Neuronal stem cell (in vitro differentiated cells): ENCODE results near the gene MATN1.

Source experiments
- DNase-seq: peaks from one replicate; pipeline ENCODE4 v3.0.0-alpha.2; 2013; ENCODE audit warnings: low spot score
- H2AFZ ChIP-seq: one replicate; pipeline ENCODE4 v1.6.1; 2013; ENCODE audit warnings: mild to moderate bottlenecking, low read length, inconsistent platforms
- H2AK5ac ChIP-seq: 2 replicates; pipeline ENCODE4 v1.6.1; 2013; ENCODE audit warnings: low read depth, mild to moderate bottlenecking, inconsistent platforms, low read length, moderate library complexity, mixed read lengths
- H2BK120ac ChIP-seq: 2 replicates; pipeline ENCODE4 v1.6.1; 2013; ENCODE audit warnings: low read depth, mild to moderate bottlenecking, inconsistent platforms, low read length, moderate library complexity, mixed read lengths
- H2BK12ac ChIP-seq: one replicate; pipeline ENCODE4 v1.6.1; 2013; ENCODE audit warnings: low read length, inconsistent platforms
- H2BK15ac ChIP-seq: 2 replicates; pipeline ENCODE4 v1.6.1; 2013; ENCODE audit warnings: mild to moderate bottlenecking, low read length, inconsistent platforms, mixed read lengths
- H2BK5ac ChIP-seq: one replicate; pipeline ENCODE4 v1.6.1; 2013; ENCODE audit warnings: inconsistent platforms, mild to moderate bottlenecking, low read length, moderate library complexity
- H3K14ac ChIP-seq: one replicate; pipeline ENCODE4 v1.6.1; 2013; ENCODE audit warnings: low read length, inconsistent platforms
- H3K18ac ChIP-seq: 2 replicates; pipeline ENCODE4 v1.6.1; 2013; ENCODE audit warnings: low read length, inconsistent platforms
- H3K23ac ChIP-seq: 2 replicates; pipeline ENCODE4 v1.6.1; 2013; ENCODE audit warnings: low read depth, mild to moderate bottlenecking, mixed read lengths, low read length, inconsistent platforms; ENCODE audit not compliant: poor library complexity
- H3K27ac ChIP-seq: replicated peaks from 3 replicates; pipeline ENCODE4 v1.5.1; 2013; ENCODE audit warnings: low read length, inconsistent platforms
- H3K27me3 ChIP-seq, 3 experiments: 2 replicates each; pipeline ENCODE4 v1.6.1; 2013; ENCODE audit warnings: low read length in 3 of 3, mild to moderate bottlenecking in 2 of 3, inconsistent platforms in 1 of 3, low read depth in 1 of 3, mixed read lengths in 1 of 3, moderate library complexity in 1 of 3; ENCODE audit not compliant: control insufficient read depth in 3 of 3, insufficient read depth in 3 of 3
- H3K36me3 ChIP-seq, 2 donors: replicated peaks in 1 of 2; 2 replicates each; pipeline ENCODE4 v1.6.1; 2013; ENCODE audit warnings: low read length in 2 of 2; ENCODE audit not compliant: control insufficient read depth in 2 of 2, insufficient read depth in 2 of 2
- H3K4ac ChIP-seq: 2 replicates; pipeline ENCODE4 v1.6.1; 2013; ENCODE audit warnings: inconsistent platforms, mild to moderate bottlenecking, low read length, moderate library complexity
- H3K4me1 ChIP-seq, 2 donors: 1 replicate in 1 of 2; 2 replicates in 1 of 2; pipeline ENCODE4 v1.6.1; 2013; ENCODE audit warnings: low read length in 2 of 2, low read depth in 1 of 2; ENCODE audit not compliant: control insufficient read depth in 2 of 2, insufficient read depth in 1 of 2
- H3K4me2 ChIP-seq: one replicate; pipeline ENCODE4 v1.6.1; 2013; ENCODE audit warnings: mild to moderate bottlenecking, low read length, inconsistent platforms; ENCODE audit not compliant: insufficient read depth, poor library complexity, severe bottlenecking
- H3K4me3 ChIP-seq, 2 donors: 2 replicates each; pipeline ENCODE4 v1.5.1; 2013; ENCODE audit warnings: low read length in 2 of 2, mild to moderate bottlenecking in 2 of 2, inconsistent platforms in 1 of 2, moderate library complexity in 1 of 2
- H3K79me1 ChIP-seq: one replicate; pipeline ENCODE4 v1.6.1; 2013; ENCODE audit warnings: low read depth, mild to moderate bottlenecking, inconsistent platforms, low read length, moderate library complexity
- H3K9ac ChIP-seq: one replicate; pipeline ENCODE4 v1.6.1; 2013; ENCODE audit warnings: mild to moderate bottlenecking, low read depth, low read length, inconsistent platforms; ENCODE audit not compliant: poor library complexity
- H3K9me3 ChIP-seq, 2 donors: replicated peaks in 1 of 2; 2 replicates each; pipeline versions ENCODE3 to v1.6.1; 2013; ENCODE audit warnings: low read length in 2 of 2, mild to moderate bottlenecking in 2 of 2, inconsistent platforms in 1 of 2, low read depth in 1 of 2, mixed read lengths in 1 of 2, moderate library complexity in 1 of 2; ENCODE audit not compliant: control insufficient read depth in 2 of 2, insufficient read depth in 1 of 2
- H4K8ac ChIP-seq: one replicate; pipeline ENCODE4 v1.6.1; 2013; ENCODE audit warnings: low read depth, mild to moderate bottlenecking, inconsistent platforms, low read length, moderate library complexity
- H4K91ac ChIP-seq: one replicate; pipeline ENCODE4 v1.6.1; 2013; ENCODE audit warnings: low read length, low read depth, mild to moderate bottlenecking, inconsistent platforms; ENCODE audit not compliant: poor library complexity
- WGBS, 2 donors: extraction: QIAGEN DNeasy Blood & Tissue Kit; methylation state at CpG; one replicate each; pipeline ENCODE4 v1.1.7; 2013; ENCODE audit warnings: missing lambda C conversion rate in 2 of 2, mixed read lengths in 1 of 2; ENCODE audit not compliant: insufficient read length in 2 of 2, insufficient replicate concordance in 1 of 2; ENCODE audit errors: extremely low coverage in 2 of 2; 5-methylcytosine and 5-hydroxymethylcytosine counted together

Gene MATN1

DNA sequence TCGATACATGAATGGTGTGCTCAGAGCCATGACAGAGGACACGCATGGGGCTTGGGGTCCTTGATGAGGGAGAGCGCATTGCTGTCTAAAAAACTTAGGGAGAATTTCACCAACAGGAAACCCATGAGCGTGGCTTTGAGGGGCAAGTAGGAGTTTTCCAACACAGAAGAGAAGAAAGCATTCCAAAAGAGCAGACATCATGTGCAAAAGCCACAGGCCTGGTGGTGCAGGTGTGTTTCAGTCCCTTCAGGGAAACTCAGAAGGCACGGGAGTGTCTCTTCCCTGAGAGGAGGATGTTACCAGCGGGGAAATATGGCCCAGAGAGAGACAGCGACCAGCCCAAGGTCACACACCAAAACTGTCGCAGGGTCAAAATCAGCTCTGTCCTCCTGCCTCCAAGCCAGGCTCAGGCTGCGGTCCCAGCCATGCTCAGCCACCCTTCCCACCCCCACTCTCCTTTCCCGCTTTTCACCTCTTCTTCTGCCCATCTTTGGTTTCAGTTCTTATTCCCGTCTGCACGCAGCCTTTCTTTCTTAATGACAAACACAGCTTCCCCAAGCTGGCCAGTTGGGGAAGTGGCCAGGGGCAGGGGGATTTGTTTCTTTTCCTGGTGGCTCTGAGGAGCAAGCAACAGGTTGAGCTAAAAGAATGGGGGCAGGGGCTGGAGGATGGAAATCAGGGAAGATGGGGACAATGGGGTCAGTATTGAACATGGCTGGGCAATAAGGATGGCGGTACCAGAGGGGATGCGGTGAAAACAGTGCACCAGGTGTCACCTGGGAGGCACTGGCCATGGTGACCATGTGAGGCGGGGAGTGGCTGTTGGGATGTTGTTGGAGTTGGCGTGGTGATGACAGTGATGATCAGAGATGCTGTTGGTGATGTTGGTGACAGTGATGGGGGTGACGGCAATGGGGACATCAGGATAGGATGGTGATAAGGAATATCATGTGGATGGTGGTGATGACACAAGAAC is 23.9 kb upstream of the MATN1 start:
- H3K79me1 ChIP-seq = peaks cover 2% of the 10 kb centered on the region
- peak overlapping the region; percentile 73 for H3K18ac ChIP-seq
- no peak overlapping the region for H2BK15ac ChIP-seq
- no peak overlapping the region for H4K91ac ChIP-seq
- no peak overlapping the region for H3K4me2 ChIP-seq
- H4K8ac ChIP-seq = no peak overlapping the region
- no peak overlapping the region for H3K27ac ChIP-seq
- peak overlapping the region; percentile 17 for H2BK5ac ChIP-seq
- H2BK12ac ChIP-seq = peak overlapping the region; percentile 48
- H3K4me1 ChIP-seq = peaks cover 7 to 10% of the 10 kb centered on the region in 2 donors
- no peak for DNase-seq
- peak overlapping the region; percentile 88 for H2AK5ac ChIP-seq
- H3K4ac ChIP-seq = no peak overlapping the region
- no peak overlapping the region for H3K14ac ChIP-seq
- H3K23ac ChIP-seq = no peak overlapping the region
- H3K9me3 ChIP-seq = no peaks in the 10 kb centered on the region
- no peak overlapping the region for H2BK120ac ChIP-seq
- no peak overlapping the region for H3K4me3 ChIP-seq
- peak overlapping the region; percentile 66 for H3K9ac ChIP-seq
- H2AFZ ChIP-seq = no peak overlapping the region
- H3K27me3 ChIP-seq = no peaks in the 10 kb centered on the region
- WGBS, 2 donors = no CpG with 5 or more reads among the region's 17 CpGs
- no peaks in the 10 kb centered on the region for H3K36me3 ChIP-seq

DNA sequence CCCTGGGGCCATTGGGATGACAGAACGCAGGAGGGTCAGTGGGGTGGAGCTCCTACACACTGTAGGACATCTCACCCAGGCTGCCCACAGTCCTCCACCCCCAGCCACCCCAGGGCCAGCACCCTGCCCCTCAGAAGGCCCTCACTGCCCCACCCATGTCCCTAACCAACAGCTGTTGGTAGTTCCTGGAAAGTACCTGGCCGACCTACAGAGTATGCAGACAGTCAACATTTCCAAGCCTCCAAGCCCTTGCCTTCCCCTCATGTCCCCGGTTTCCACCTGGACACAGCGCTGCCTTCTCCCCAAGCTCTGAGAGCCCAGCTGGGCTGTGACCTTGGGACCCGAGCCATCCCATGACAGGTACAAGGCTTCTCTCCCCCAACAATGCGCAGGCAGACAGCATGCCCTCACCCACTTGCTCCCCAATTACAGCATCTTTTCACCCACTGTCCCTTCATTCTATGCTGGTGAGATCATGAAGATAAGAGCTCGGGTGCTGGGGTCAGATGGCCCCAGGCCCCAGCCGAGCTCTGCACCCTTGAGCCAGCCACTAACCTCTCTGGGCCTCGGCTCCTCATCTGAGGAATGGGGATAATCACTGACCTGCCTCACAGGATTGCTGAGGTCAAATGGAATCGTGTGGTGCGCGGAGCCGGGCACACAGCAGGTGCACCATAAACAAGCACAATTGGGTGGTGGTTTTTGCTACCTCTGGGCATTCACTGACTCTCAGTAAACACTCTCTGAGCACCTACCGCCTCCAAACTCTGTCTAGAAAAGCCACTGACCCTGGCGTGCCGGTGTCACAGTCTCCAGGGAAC is 23.0 kb upstream of the MATN1 start:
- WGBS, 2 donors = no CpG with 5 or more reads among the region's 16 CpGs
- peak overlapping the region; percentile 88 for H2AK5ac ChIP-seq
- no peaks in the 10 kb centered on the region for H3K36me3 ChIP-seq
- peaks cover 7 to 11% of the 10 kb centered on the region in 2 donors for H3K4me1 ChIP-seq
- peaks cover 2% of the 10 kb centered on the region for H3K79me1 ChIP-seq
- H3K27me3 ChIP-seq = no peaks in the 10 kb centered on the region
- H2BK5ac ChIP-seq = no peak overlapping the region
- no peak overlapping the region for H3K4me2 ChIP-seq
- peak overlapping the region; percentile 49 for H2BK15ac ChIP-seq
- no peak overlapping the region for H3K27ac ChIP-seq
- no peak overlapping the region for H4K8ac ChIP-seq
- peak overlapping the region; percentile 61 for H2BK12ac ChIP-seq
- H3K9ac ChIP-seq = peak overlapping the region; percentile 3
- H2AFZ ChIP-seq = no peak overlapping the region
- H3K14ac ChIP-seq = no peak overlapping the region
- H3K9me3 ChIP-seq = no peaks in the 10 kb centered on the region
- H3K23ac ChIP-seq = peak overlapping the region; percentile 9
- H3K4me3 ChIP-seq = peak overlapping the region in 1 of 2 donors; percentile 18
- peak overlapping the region; percentile 48 for H4K91ac ChIP-seq
- H3K18ac ChIP-seq = peak overlapping the region; percentile 84
- H3K4ac ChIP-seq = peak overlapping the region; percentile 90
- peak overlapping the region; percentile 36 for H2BK120ac ChIP-seq
- no peak for DNase-seq

DNA sequence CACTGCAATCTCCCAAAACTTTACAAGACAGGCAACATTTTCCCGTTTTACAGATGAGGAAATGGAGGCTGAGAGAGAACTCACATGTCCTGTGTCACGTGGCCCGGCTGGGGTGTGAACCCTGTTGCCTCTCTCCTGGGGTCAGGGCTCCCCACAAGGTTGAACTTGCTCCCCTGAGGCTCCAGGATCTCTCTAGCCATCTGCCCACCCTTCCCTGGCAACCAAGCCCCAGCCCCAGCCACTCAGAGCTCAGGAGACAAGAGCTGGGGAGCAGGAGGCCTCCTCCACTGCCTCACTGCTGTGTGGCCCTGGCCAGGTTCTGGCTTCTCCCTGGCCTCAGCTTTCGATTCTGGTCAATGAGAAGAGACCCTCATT is 22.4 kb upstream of the MATN1 start:
- WGBS, 2 donors = no CpG with 5 or more reads among the region's 4 CpGs
- no peak for DNase-seq
- no peak overlapping the region for H3K4me3 ChIP-seq

More for the DNA sequence above, 22.4 kb upstream of the MATN1 start:
- Histone ChIP-seq H2BK15ac (peak overlapping the region; percentile 49), H3K27ac (no peak overlapping the region), H3K4me1 (peaks cover 9 to 11% of the 10 kb centered on the region in 2 donors), H3K4me2 (no peak overlapping the region), H3K27me3 (no peaks in the 10 kb centered on the region), H2BK120ac (no peak overlapping the region), H4K91ac (peak overlapping the region; percentile 25), H2AK5ac (peak overlapping the region; percentile 88), H3K9me3 (no peaks in the 10 kb centered on the region), H3K23ac (no peak overlapping the region), H3K18ac (peak overlapping the region; percentile 84), H2BK5ac (no peak overlapping the region), H3K79me1 (peaks cover 2% of the 10 kb centered on the region), H2AFZ (no peak overlapping the region), H4K8ac (no peak overlapping the region), H2BK12ac (peak overlapping the region; percentile 61), H3K14ac (no peak overlapping the region), H3K36me3 (no peaks in the 10 kb centered on the region), H3K9ac (no peak overlapping the region), H3K4ac (no peak overlapping the region)
